DMS114 treated with DMSO at 0.1 percent for 48 hours (cell line): ENCODE results near the gene OR1D5.
"Not testable (repeated sequence)": the region's sequence is repeated elsewhere in the genome, so short reads cannot be mapped to it uniquely, and the experiment has no call there.

Experiments
- DNase-seq: peaks from one replicate; lab custom pipeline; 2025; ENCODE audit not compliant: unreplicated experiment; lab: John Stamatoyannopoulos, UW

Gene OR1D5

DNA sequence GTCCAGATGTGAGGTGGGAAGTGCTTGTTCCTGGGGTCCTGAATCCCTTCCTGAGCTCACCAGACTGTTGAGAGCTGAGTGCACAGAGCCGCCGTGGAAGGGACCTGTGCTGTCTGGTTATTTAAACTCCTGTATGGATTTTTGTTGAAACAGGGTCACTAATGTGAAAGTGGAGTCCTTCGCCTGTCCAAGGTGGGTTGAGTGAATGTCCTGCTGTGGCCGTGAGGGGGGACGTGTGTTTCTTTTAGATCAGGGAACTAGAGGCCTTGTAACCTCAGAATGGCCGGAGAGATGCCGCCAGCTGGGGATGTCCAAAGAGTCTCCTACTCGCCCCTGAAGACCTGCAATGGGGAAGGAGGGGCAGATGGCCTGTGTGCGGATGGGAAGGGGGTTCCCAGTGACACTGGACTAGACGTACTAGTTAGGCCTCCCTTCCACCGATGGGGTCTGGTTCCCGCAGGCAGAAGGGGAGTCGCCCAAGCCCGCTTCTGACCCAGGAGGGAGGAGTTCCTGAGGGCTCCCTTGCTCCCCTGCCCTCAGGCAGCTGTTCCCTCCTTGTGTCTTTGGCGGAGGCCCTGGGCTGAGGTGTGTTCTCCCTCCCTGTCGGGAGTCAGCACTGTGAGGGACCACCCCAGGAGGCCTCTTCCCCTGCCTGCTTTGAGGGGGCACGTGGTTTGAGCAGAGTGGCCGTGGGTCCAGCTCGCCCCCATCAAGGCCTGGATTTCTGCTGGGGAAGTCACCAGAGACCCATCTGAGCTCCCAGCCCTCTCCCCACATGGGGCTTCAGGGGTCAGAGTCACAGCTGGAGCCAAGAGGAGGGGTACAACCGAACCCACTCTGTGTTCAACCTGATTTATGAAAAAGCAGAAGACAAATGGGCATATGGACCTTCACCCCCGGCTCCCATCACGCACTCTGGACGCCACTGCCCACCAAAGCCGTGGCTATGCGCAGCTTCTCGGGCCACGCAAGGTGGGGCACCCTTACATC is 30.9 kb downstream of the OR1D5 start:
- no peak for DNase-seq

DNA sequence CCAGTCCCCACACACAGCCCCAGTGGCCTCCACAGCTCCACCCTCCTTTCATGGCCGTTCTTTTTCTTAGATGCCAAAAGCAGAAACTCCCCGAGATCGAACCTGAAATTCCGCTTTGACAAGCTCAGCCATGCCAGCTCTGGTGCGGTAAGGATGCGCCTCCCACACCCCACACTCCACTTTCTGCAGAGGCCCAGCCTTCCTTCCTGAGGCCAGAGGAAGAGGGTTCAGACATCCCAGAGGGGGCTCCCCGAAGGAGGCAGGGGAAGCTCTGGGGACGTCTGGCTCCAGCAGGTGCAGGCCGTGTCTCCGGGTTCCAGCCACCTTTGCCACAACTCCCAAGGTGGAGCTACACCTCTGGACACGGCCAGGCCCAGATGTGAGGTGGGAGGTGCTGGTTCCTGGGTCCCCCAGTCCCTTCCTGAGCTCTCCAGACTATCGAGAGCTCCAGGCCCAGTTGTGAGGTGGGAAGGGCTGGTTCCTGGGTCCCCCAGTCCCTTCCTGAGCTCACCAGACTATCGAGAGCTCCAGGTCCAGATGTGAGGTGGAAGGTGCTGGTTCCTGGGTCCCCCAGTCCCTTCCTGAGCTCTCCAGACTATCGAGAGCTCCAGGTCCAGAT is 32.4 kb downstream of the OR1D5 start:
- DNase-seq, result not testable (repeated sequence)

- no peak for DNase-seq
These were observed 33.3 kb downstream of the OR1D5 start for GRCh38 chr17:3030096-3030495.

- DNase-seq, result no peak
These were observed 34.0 kb downstream of the OR1D5 start for GRCh38 chr17:3029213-3029913.

DNA sequence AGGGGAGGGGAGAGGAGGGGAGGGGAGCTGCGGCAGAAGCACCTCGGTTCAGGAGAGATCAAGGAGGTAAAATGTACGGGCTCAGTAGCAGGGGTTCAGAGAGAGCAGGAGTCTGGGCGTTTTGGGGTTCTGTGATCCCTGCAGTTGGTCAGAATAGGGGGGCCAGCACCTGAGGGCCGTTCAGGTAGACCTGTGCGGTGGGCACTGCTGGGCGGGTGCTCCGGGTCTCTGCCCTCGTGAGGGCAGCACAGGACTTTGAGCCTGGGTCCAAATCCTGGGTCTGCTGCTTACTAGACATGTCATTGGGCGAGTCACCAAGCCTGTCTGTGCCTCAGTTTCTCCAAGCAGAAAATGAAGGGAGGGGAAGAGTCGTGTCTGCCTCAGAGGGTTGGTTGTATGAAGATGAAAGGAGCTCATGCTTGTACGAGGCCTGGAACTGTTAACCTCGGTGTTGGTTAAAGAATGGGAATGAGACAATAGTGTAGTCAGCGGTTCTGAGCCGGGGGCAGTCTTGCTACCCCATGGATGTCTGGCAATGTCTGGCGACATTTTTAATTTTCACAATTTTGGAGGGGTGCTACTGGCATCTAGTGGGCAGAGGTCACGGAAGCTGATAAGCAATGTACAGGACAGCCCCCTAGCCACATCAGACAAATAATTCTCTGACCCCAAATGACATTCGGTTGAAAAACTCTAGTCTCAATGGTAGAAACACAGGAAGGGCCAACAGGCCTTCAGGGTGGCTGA is 35.4 kb downstream of the OR1D5 start:
- no peak for DNase-seq

DNA sequence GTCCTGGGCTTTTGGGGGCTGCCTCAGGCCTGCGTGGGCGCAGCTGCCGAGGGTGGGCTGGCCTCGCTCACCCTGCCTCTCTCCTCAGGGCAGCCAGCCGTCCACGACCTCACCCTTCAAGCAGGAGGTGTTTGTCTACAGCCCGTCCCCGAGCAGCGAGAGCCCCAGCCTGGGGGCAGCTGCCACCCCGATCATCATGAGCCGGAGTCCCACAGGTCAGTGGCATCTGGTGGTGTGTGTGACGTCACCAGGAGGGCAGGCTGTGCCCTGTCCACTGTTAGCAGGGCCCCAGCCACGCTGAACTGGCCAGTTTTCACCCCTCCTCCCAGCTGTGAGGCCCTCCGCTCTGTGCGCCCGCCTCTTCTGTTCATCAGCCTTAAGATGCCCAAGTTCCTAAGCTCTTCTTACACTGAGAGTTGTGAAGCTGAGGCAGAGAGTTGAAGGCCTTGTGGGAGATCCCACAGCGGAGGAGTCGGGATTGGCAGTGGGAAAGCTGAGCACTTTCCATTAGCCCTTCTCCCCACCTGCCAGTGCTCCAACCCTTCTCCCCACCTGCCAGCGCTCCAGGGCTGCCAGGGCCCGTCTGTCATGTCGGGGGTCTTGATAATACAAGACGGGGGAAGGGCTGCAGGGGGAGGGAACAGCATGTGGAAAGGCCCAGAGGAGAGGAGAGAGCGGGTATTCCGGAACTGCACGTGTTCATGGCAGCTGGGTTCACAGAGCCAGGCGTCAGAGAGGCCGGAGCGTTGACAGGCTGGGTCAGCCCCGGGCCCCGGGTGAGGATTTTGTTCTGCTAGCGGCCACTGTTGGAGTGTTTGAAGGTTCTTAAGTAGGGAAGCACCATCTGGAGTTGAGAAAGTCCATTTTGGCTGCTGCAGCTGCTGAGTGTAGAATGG is 36.3 kb downstream of the OR1D5 start:
- DNase-seq, result no peak

DNA sequence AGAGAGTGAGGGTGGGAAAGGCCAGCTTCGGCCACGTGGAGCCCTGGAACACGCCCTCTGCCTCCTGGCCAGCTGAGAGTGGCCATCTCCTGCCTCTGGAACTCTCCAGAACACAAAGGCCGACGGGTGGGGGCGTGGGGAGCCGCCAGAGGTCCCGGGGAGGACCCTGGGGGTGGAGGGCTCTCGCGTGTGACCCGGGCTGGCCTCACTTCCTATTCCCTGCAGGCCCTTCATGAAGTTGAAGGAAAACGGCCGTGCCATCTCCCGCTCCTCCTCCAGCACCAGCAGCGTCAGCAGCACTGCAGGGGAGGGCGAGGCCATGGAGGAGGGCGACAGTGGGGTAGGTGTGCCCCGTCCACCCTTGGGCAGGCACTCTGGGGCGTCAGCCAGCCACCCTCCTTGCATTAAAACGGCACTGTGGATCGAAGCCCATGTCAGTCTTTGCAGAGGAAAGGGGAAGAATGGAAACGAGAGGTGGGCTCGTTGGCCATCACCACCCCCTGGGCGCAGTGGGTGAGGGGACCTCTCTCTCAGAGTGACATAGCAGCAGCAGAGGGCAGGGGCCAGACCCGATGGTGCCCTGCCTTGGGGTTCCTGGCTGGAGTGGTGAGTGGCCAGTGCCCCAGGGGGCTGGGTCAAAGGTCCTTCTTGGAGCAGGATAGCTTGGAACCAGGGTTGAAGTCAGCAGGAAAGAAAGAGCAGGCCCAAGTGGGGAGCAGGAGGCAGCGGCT is 37.1 kb downstream of the OR1D5 start:
- DNase-seq, result no peak

DNA sequence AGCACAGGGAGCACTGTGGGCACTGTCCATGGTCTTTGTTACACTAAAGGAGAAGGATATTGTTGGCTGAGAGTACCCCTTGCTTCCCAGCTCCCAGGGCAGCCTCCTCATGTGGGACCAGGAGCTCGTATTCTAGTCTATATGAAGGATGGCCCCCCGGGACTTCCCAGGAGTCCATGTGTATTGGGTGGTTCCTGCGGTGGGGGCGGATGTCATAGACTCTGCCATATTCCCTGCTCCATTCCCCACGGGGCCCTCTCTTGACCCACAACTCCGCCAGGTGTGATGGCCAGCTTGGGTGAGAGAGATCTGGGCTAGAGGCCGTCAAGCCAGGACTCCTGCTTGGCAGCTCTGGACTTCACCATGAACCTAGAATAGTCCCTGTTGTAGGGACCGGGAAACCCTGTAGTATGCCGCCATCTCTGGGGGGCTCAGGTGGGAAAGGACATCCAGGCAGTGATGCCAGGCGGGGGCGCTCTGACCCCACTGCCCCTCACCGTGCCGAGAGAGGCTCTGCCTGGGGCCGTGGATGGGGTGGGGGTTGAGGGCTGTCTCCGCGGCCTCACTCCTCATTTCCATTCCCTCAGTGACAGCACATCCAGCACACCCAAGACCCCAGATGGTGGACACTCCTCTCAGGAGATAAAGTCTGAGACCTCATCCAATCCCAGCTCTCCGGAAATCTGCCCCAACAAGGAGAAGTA is 37.8 kb downstream of the OR1D5 start:
- no peak for DNase-seq

- no peak for DNase-seq
These were observed 39.1 kb downstream of the OR1D5 start for GRCh38 chr17:3024346-3024745.

- no peak for DNase-seq
These were observed 41.2 kb downstream of the OR1D5 start for GRCh38 chr17:3022197-3022596.

- no peak for DNase-seq
These were observed 43.0 kb downstream of the OR1D5 start for GRCh38 chr17:3020381-3020780.

DNA sequence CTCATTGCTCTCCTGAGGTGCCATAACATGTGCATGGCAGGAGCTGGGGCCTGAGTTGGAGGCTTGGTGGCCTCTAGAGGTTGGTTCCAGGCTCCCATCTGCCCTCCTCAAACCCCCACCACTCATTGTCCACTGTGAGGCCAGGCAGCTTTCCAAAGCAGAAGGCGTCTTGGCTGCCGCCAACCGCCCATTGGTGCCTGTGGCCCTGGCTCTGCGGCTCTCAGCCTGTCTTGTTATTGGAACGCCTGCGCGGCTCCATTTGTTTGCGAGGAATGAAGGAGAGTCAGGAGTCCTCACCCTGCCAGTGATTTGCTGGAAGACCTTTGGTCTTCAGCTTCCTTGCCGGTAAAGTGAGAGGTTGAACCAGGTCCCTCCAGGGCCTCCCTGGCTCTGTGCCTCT is 43.6 kb downstream of the OR1D5 start:
- no peak for DNase-seq

GRCh38 chr17:3017936-3018335 is 45.5 kb downstream of the OR1D5 start:
- DNase-seq, result no peak

GRCh38 chr17:3015890-3016289 is 47.5 kb downstream of the OR1D5 start:
- DNase-seq, result no peak

DNA sequence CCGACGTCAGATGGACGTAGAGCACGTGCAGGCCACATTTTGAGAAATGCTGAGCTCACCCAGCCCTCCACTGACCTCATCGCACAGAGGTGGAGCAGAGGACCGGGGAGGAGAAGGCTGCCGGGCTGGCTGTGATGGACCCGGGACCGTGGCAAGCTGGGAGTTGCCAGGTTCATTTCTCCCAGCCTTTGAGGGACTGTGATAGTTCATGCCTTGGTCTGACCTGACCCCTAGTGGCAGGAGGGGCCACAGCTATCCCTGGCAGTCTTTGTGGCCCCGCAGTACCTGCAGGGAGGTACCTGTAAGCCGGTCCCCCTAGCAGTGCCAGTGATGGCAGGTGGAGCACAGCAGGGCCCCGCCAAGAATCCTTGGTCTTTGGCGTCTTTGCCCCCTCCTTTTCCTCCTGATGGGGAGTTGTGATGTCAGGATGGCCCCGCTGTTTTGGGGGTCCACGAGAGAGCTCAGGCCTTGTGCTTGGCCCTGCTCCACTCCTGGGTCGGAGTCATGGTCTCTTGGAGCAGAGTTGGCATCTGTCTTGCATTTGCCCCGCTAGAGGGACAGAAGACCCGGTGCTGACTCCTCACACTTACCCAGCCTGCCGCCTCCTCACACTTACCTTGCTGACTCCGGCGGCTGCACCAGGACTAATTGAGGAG is 50.4 kb downstream of the OR1D5 start:
- peak; percentile 19 for DNase-seq
